CD14-positive monocyte (primary cell): ENCODE measurements around the gene ONECUT3. TPM values are rescaled to one million over a fixed set of nuclear protein-coding genes. Genes with fewer than 3 reads are reported as not detected.

Experiments used
- DNase-seq, 3 donors: peaks; one replicate each; pipeline ENCODE4 v3.0.0-alpha.2; 2011 to 2022
- H2AFZ ChIP-seq: 2 replicates; pipeline ENCODE4 v1.6.0; 2012; ENCODE audit warnings: mild to moderate bottlenecking, low read depth, low read length, inconsistent platforms; ENCODE audit not compliant: insufficient read depth, poor library complexity, severe bottlenecking
- H3K27ac ChIP-seq, 2 donors: 1 replicate in 1 of 2; 2 replicates in 1 of 2; pipeline ENCODE4 v1.5.1; 2012 to 2013; ENCODE audit warnings: low read length in 2 of 2, control low read depth in 1 of 2, inconsistent platforms in 1 of 2, low read depth in 1 of 2, mild to moderate bottlenecking in 1 of 2
- H3K27me3 ChIP-seq, 2 donors: one replicate each; pipeline versions ENCODE4 v1.6.0 to v1.6.1; 2011 to 2013; ENCODE audit warnings: low read length in 2 of 2; ENCODE audit not compliant: control insufficient read depth in 2 of 2, insufficient read depth in 2 of 2
- H3K36me3 ChIP-seq, 2 donors: replicated peaks in 1 of 2; 1 replicate in 1 of 2; 2 replicates in 1 of 2; pipeline versions ENCODE4 v1.5.1 to v1.6.1; 2012 to 2013; ENCODE audit warnings: low read length in 2 of 2, control low read depth in 1 of 2, inconsistent platforms in 1 of 2, mild to moderate bottlenecking in 1 of 2; ENCODE audit not compliant: insufficient read depth in 2 of 2, control insufficient read depth in 1 of 2
- H3K4me1 ChIP-seq, 2 donors: 1 replicate in 1 of 2; 2 replicates in 1 of 2; pipeline versions ENCODE4 v1.5.1 to v1.6.1; 2012 to 2013; ENCODE audit warnings: low read length in 2 of 2, control low read depth in 1 of 2, inconsistent platforms in 1 of 2, mild to moderate bottlenecking in 1 of 2, moderate library complexity in 1 of 2; ENCODE audit not compliant: insufficient read depth in 2 of 2, control insufficient read depth in 1 of 2
- H3K4me2 ChIP-seq: replicated peaks from 2 replicates; pipeline ENCODE3; 2012; ENCODE audit warnings: low read length, moderate library complexity, mild to moderate bottlenecking; ENCODE audit not compliant: poor library complexity, severe bottlenecking; ENCODE audit errors: extremely low read depth
- H3K4me3 ChIP-seq, 3 experiments: fragments of 200-600 bp in 1 of 3; sonication (generic) in 1 of 3; replicated peaks in 1 of 3; 1 replicate in 2 of 3; 2 replicates in 1 of 3; pipeline ENCODE4 v1.5.1; 2011 to 2013; ENCODE audit warnings: low read length in 3 of 3, mild to moderate bottlenecking in 3 of 3, control low read depth in 2 of 3, low read depth in 2 of 3, inconsistent platforms in 1 of 3, moderate library complexity in 1 of 3
- H3K79me2 ChIP-seq: 2 replicates; pipeline ENCODE4 v1.6.0; 2012; ENCODE audit warnings: mild to moderate bottlenecking, control low read depth, inconsistent platforms, low read length, moderate library complexity; ENCODE audit not compliant: insufficient read depth
- H3K9ac ChIP-seq: 2 replicates; pipeline ENCODE4 v1.6.0; 2017; ENCODE audit warnings: low read length, mild to moderate bottlenecking; ENCODE audit not compliant: insufficient read depth, poor library complexity, severe bottlenecking
- H3K9me3 ChIP-seq, 2 donors: replicated peaks in 1 of 2; 1 replicate in 1 of 2; 2 replicates in 1 of 2; pipeline versions ENCODE4 v1.5.1 to v1.6.1; 2012 to 2013; ENCODE audit warnings: low read length in 2 of 2, control low read depth in 1 of 2; ENCODE audit not compliant: control insufficient read depth in 1 of 2, insufficient read depth in 1 of 2
- H4K20me1 ChIP-seq: 2 replicates; pipeline ENCODE4 v1.6.0; 2012; ENCODE audit warnings: mild to moderate bottlenecking, low read length, control low read depth, moderate library complexity; ENCODE audit not compliant: insufficient read depth
- H3K27ac Mint-ChIP-seq, 7 donors: one replicate each; pipeline ENCODE4 v1.8.0; 2020; ENCODE audit warnings: mild to moderate bottlenecking in 7 of 7, mixed read lengths in 7 of 7, moderate library complexity in 6 of 7, inconsistent platforms in 2 of 7
- H3K27me3 Mint-ChIP-seq, 3 donors: one replicate each; pipeline ENCODE4 v1.8.0; 2021 to 2022; ENCODE audit warnings: low read depth in 3 of 3, mild to moderate bottlenecking in 3 of 3, mixed read lengths in 3 of 3, moderate library complexity in 3 of 3, inconsistent platforms in 1 of 3
- H3K36me3 Mint-ChIP-seq, 2 donors: one replicate each; pipeline ENCODE4 v1.8.0; 2020; ENCODE audit warnings: mixed read lengths in 2 of 2, inconsistent platforms in 1 of 2, mild to moderate bottlenecking in 1 of 2
- H3K4me1 Mint-ChIP-seq: one replicate; pipeline ENCODE4 v1.8.0; 2020; ENCODE audit warnings: mild to moderate bottlenecking, mixed read lengths
- H3K4me3 Mint-ChIP-seq, 2 donors: one replicate each; pipeline ENCODE4 v1.8.0; 2020; ENCODE audit warnings: mild to moderate bottlenecking in 2 of 2, mixed read lengths in 2 of 2, moderate library complexity in 1 of 2
- H3K9me3 Mint-ChIP-seq, 7 donors: one replicate each; pipeline ENCODE4 v1.8.0; 2020 to 2022; ENCODE audit warnings: mixed read lengths in 7 of 7, mild to moderate bottlenecking in 6 of 7, moderate library complexity in 6 of 7, inconsistent platforms in 2 of 7
- WGBS: methylation state at CpG from one replicate; pipeline ENCODE4 v1.1.5; 2013; ENCODE audit warnings: missing lambda C conversion rate; ENCODE audit not compliant: insufficient coverage; 5-methylcytosine and 5-hydroxymethylcytosine counted together
- intact Hi-C, 2 donors: fragments of 100-400 bp; cut with micrococcal nuclease; formaldehyde crosslinking; loops; one replicate each; pipeline versions ENCODE4 v1.15.0 to v1.15.1; 2023
- polyA plus RNA-seq, 3 donors: library from polyadenylated mRNA; depleted of rRNA in 1 of 3; unstranded in 2 of 3; stranded (reverse) in 1 of 3; fragments of 300-500 nt in 2 of 3; fragments of >200 nt in 1 of 3; fragmentation: Illumina TruSeq in 2 of 3; gene quantifications; 1 replicate in 2 of 3; 2 replicates in 1 of 3; pipeline ENCODE4 v1.2.3, GENCODE V29; 2012 to 2021
- TF ChIP-seq, protein P1 (sequence below): fragments of 200-600 bp; IDR thresholded peaks from one replicate; pipeline ENCODE4 v1.8.0; 2022; ENCODE audit warnings: antibody characterized with exemption, mild to moderate bottlenecking

ONECUT3 gene
- polyA plus RNA-seq, 3 donors = not detected

DNA sequence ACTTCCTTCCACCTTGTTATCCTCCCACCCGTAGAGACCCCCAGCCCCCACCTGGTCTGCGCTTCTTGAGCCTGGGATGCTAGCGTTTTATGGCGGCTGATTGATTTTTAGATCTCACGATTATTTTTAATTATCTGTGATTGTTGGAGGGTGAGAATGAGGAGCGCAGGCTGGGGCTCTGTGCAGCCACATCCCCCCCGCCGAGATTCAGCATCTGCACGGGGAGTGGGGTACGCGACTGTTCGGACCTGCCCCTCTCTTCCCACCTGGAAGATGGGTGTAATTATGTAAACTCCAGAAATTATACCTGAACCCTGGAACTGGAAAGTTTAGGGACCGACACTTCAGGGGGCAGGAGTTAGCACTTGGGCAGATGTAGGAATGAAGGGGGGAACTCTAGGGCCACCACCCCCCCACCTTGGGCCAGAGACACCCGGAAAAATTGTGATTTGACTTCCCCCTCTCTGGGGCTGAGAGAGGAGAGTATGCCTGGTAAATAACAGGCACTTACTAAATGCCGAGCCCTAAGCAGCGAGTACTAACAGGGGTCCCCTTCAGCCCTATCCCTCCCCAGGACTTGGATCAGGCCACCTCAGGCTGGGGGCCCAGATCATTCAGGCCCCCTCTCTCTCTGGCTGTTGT lies 1.8 kb upstream of the ONECUT3 start:
- Mint-ChIP-seq H3K9me3 (peaks cover 0 to 23% (median 16%) of the 10 kb centered on the region in 7 donors), H3K4me1 (peaks cover 14% of the 10 kb centered on the region), H3K36me3 (peaks cover 2 to 5% of the 10 kb centered on the region in 2 donors), H3K27ac (no peak overlapping the region), H3K27me3 (peaks cover 66 to 91% (median 82%) of the 10 kb centered on the region in 3 donors), H3K4me3 (peak overlapping the region in 1 of 2 donors; percentile 67)
- no peaks in the 10 kb centered on the region for H3K79me2 ChIP-seq
- H3K36me3 ChIP-seq = no peaks in the 10 kb centered on the region
- WGBS = 0% methylated on average over 2 of the region's 16 CpGs
- H4K20me1 ChIP-seq = no peaks in the 10 kb centered on the region
- H3K4me3 ChIP-seq = no peak overlapping the region
- no peak overlapping the region for H3K4me2 ChIP-seq
- H3K4me1 ChIP-seq = peaks cover 5 to 10% of the 10 kb centered on the region in 2 donors
- no peak overlapping the region for H3K27ac ChIP-seq
- H3K27me3 ChIP-seq = peaks cover 63 to 83% of the 10 kb centered on the region in 2 donors
- TF ChIP-seq, protein P1, sequence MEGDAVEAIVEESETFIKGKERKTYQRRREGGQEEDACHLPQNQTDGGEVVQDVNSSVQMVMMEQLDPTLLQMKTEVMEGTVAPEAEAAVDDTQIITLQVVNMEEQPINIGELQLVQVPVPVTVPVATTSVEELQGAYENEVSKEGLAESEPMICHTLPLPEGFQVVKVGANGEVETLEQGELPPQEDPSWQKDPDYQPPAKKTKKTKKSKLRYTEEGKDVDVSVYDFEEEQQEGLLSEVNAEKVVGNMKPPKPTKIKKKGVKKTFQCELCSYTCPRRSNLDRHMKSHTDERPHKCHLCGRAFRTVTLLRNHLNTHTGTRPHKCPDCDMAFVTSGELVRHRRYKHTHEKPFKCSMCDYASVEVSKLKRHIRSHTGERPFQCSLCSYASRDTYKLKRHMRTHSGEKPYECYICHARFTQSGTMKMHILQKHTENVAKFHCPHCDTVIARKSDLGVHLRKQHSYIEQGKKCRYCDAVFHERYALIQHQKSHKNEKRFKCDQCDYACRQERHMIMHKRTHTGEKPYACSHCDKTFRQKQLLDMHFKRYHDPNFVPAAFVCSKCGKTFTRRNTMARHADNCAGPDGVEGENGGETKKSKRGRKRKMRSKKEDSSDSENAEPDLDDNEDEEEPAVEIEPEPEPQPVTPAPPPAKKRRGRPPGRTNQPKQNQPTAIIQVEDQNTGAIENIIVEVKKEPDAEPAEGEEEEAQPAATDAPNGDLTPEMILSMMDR = no peak
- peaks cover 7 to 46% of the 10 kb centered on the region in 2 donors for H3K9me3 ChIP-seq
- H3K9ac ChIP-seq = no peak overlapping the region
- intact Hi-C loops = no loop called here
- H2AFZ ChIP-seq = no peak overlapping the region
- no peak for DNase-seq

DNA sequence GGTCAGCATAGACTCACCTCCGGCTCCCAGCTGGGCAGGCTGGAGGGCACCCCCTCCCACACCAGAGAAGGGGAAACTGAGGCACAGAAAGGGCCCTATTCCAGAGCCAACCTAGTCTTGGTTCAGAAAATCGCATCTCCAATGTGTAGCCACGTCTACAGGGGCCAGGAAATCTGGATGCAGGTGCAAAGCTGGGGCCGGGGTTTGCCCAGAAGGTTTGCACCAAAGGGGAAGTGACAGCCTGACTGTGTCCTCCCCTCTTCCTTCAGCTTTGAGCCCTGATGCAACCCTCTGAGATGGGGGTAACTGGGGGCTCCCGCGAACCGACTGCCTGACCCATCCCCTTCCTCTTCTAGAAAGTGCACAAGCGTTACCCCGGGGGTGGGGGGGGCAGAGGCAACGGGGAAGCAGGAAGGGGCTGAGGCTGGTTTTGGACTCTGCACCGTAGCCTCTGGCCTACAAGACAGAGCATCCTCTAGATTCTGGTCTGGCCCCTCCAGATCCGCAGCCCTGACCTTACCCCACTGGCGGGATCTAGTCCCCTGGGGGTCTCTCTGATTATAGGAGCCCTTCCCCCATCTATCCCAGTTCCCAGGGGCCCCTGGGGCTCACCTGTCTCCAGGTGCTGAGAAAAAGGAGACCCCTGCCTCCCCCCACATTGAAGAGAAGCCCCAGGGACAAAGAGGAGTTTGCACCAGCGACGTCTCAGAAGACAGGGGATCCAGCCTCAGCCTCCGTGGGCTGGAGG lies 1.1 kb upstream of the ONECUT3 start:
- WGBS = 3% methylated on average over 8 of the region's 16 CpGs
- H3K27me3 Mint-ChIP-seq = peaks cover 68 to 91% (median 82%) of the 10 kb centered on the region in 3 donors
- H3K4me1 Mint-ChIP-seq = peaks cover 14% of the 10 kb centered on the region
- TF ChIP-seq, protein P1 = no peak
- peaks cover 0 to 24% (median 13%) of the 10 kb centered on the region in 7 donors for H3K9me3 Mint-ChIP-seq
- Histone ChIP-seq H3K9ac (no peak overlapping the region), H3K27me3 (peaks cover 61 to 83% of the 10 kb centered on the region in 2 donors), H3K36me3 (no peaks in the 10 kb centered on the region), H4K20me1 (no peaks in the 10 kb centered on the region), H2AFZ (no peak overlapping the region), H3K4me1 (peaks cover 5 to 10% of the 10 kb centered on the region in 2 donors), H3K27ac (no peak overlapping the region), H3K79me2 (no peaks in the 10 kb centered on the region), H3K9me3 (peaks cover 4 to 44% of the 10 kb centered on the region in 2 donors), H3K4me3 (no peak overlapping the region), H3K4me2 (no peak overlapping the region)
- peak in 1 of 3 donors; percentile 16 for DNase-seq
- no peak overlapping the region for H3K27ac Mint-ChIP-seq
- intact Hi-C loops = no loop called here
- peak overlapping the region in 1 of 2 donors; percentile 67 for H3K4me3 Mint-ChIP-seq
- H3K36me3 Mint-ChIP-seq = peaks cover 2 to 5% of the 10 kb centered on the region in 2 donors
